NCI-H82 (cell line): ENCODE measurements around the gene ROCK2.
A peak's percentile ranks its signal among the peaks of the same experiment; 100 is the strongest.
"Not testable (repeated sequence)": the region's sequence is repeated elsewhere in the genome, so short reads cannot be mapped to it uniquely, and the experiment has no call there.

Experiments
- DNase-seq: peaks from one replicate; lab custom pipeline; 2025; lab: John Stamatoyannopoulos, UW

The ROCK2 gene

DNA sequence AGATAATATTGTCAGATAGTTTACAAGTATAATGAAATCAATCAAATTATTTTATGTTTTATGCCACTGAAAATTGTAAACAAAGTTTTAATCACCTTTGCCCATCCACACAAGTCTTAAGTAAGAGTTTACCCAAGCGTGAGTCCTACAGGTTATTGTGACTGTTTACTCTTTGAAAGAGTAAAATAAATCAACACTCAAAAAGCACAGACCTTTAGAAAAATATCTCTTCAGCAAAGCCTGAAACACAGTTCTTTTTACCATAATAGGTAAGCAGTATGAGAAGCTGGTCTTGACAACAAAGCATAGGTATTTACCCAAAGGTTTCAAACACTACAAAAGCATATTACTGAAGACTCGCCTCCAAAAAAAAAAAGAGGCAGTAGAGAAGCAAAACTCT, 3.7 kb downstream of the ROCK2 start:
- no peak for DNase-seq

GRCh38 chr2:11339508-11340083, 4.8 kb downstream of the ROCK2 start:
- no peak for DNase-seq

- DNase-seq: no peak
Measured at GRCh38 chr2:11338580-11338979, 5.9 kb downstream of the ROCK2 start.

DNA sequence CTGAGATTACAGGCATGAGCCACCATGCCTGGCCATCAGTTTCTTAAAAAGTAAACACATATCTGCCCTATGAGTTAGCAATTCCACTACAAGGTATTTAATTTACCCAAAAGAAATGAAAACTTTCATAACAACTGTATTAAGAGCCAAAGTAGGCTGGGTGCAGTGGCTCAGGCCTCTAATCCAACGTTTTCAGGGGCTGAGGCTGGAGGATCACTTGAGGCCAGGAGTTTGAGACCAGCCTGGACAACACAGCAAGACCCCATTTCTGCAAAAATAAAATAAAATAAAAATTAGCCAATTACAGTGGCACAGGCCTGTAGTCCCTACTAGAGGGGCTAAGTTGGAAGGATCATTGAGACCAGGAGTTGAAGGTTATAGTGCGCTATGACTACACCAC, 6.5 kb downstream of the ROCK2 start:
- no peak for DNase-seq

GRCh38 chr2:11336189-11336588, 8.2 kb downstream of the ROCK2 start:
- no peak for DNase-seq

DNA sequence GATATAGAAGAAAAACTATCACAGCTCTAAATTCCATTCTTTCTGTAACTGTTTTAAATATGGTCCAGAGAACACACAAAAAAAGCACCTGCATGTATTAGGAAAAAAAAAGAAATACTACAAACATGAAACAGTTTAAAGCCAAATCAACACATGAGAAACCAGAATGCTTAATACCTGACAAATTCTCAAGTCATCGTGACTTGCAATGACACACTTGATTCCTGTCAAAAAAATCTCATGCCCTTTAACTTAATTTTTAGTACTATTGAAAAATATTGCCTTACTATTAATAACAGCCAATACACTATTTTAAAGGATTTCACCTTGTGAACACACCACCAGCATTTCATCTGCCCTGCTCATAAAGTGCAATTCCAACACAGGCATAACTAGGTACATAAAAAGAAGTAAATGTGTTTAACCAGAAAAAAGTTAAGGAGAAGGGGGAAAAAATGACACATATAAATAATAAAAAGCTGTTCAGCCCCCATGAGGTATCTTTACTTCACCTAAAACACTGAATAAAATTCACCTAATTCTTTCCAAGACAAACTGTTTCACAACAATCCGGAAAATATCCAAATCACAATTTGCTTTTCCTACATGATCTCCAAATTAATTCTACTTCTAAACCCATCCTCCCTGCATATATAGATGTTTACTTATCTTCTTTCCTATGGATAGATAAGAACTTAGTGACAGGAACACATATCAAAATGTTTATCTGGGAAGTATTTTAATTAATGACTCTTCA, 10.8 kb downstream of the ROCK2 start:
- DNase-seq: no peak

DNA sequence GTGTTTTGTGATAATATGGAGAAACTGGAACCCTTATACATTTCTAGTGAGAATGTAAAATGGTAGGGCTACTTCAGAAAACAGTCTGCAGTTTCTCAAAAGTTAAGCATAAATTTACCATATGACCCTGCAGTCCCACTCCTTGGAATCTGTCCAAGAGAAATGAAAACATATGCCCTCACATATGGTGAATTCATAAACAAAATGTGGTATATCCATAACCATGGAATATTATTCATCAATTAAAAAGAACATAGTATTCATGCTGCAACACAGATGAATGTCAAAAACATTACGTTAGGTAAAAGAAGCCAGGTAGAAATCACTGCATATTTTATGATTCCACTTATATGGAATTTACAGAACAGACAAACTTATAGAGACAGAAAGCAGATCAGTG, 11.8 kb downstream of the ROCK2 start:
- no peak for DNase-seq

- DNase-seq: no peak
Measured at GRCh38 chr2:11330457-11331142, 13.8 kb downstream of the ROCK2 start.

- no peak for DNase-seq
Measured at GRCh38 chr2:11329776-11330175, 14.7 kb downstream of the ROCK2 start.

- DNase-seq: not testable (repeated sequence)
Measured at GRCh38 chr2:11328522-11328921, 15.9 kb downstream of the ROCK2 start.

DNA sequence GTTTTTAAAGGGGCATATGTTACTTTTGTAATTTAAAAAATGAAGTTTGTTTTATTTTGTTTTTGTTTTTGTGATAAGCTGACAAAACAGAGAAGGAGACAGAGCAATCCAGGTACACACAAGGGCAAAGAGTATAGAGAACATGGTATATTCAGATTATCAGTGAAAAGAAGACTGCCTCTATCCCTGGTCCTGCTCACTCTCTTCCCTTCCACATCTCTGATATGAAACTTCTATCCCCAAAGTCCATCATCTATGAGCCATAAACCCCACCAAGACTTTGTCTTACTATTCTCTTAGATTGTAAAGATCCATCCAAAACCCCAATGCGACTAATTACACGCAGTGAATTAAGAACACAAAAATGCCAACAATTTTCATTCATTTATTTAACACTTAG, 16.6 kb downstream of the ROCK2 start:
- no peak for DNase-seq

DNA sequence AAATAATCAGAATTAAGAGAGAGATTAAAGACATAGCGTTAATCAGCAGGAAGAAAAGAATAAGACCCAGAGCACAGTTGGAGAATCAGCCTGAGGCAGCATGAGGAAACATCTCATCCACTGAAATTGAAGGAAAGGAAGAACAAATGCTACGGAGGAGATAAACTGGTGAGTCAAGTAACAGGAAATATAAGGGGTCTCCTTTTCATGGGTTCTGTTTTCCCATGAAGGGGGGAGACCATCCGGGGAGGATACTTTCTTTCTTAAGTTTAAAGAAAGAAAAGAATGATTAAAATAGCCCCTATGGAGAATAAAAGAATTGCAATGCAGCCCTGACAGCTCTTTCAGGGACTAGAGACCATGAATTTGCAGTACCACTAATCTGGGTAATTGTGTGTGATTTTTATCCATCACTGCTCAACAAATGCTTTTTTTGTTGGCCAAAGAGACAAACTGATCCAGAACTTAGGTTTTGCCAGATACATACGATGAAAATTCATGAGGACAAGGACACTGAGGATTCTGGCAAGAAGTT, 17.7 kb downstream of the ROCK2 start:
- DNase-seq: no peak

DNA sequence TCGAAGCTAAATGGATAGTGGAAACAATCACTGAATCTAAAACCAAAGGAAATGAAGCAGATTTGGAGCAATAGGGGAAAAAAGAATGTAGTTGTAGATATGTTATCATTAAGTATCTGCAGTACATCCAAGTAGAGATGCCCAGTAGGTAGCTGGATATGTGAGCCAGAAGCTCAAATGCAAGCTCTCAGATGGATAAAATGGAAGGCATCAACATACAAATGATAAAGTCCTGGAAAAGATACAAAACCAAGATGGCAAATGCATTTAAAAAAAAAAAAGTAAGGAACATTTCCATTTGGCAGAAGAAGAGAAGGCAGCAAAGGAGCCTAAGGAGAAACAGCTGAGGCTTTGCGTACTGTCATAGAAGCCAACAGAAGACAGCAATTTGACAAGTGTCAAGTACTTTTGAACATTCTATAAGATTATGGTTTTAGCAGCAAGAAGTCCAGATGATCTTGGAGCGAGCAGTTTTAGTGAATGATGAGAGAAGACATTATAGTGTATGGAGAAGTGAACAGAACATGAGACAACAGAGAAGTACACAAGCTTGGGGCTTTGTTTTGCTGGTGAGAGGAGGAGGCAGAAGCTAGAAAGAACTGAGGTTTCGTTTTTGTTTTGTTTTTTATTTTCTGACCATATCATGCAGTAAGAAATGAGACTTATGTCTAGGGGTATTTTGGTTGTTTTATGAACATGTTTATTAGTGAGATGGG, 18.3 kb downstream of the ROCK2 start:
- DNase-seq: no peak

- no peak for DNase-seq
Measured at GRCh38 chr2:11321847-11322246, 22.6 kb downstream of the ROCK2 start.

- peak; percentile 9 for DNase-seq
Measured at GRCh38 chr2:11320698-11321492, 23.5 kb downstream of the ROCK2 start.

- no peak for DNase-seq
Measured at GRCh38 chr2:11319939-11320338, 24.5 kb downstream of the ROCK2 start.

- DNase-seq: no peak
Measured at GRCh38 chr2:11315074-11315705, 29.2 kb downstream of the ROCK2 start.

- no peak for DNase-seq
Measured at GRCh38 chr2:11314487-11314886, 29.9 kb downstream of the ROCK2 start.

DNA sequence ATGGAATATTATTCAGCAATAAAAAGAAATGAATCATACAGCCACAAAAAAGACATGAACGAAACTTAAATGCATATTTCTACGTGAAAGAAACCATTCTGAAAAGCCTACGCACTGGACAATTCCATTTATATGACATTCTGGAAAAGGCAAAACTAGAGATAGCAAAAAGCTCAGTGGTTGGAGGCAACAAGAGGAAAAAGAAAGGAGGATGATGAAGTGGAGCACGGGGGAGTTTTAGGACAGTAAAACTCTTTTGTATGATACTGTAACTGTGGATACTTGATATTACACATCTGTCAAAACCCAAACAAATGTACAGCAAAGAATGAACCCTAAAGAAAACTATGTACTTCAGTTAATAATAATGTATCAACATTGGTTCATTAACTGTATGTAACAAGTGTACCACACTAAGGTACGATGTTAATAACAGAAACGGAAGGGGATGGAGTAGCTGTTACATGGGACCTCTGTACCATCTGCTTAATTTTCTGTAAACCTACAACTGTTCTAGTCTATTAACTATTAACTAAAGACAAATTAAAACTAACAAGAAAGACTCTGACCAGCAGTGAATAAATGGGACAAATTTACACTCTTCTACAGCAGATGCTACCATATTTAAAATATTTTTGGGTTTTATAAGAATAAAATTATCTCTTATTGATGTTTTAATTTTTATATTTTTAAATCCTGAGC, 31.5 kb downstream of the ROCK2 start:
- DNase-seq: no peak

- DNase-seq: no peak
Measured at GRCh38 chr2:11311543-11311942, 32.9 kb downstream of the ROCK2 start.

DNA sequence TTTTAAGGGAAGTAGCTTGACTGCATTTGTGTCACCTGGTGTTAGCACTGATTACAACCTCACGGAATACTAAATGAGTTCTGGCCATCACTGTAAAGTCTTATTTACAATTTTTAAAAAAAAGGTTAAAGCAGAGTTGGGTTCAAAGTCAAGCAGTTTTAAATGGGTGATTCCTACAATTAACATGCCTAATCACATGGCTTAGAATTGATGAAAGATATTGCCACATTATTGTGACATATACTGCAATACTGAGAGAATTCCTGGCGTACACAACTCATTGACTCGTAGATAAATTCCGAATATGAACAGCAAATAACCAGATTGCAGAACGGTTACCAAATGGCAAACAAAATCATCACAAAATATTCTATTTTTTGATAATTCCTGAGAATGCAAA, 34.2 kb downstream of the ROCK2 start:
- no peak for DNase-seq
